ENCODE measurements around the gene DYNC2H1.
A peak's percentile ranks its signal among the peaks of the same experiment; 100 is the strongest.

DYNC2H1 gene

GRCh38 chr11:103448966-103449365 lies 339.7 kb downstream of the DYNC2H1 start:
- no peak for TF ChIP-seq CTCF (conservative IDR thresholded peaks at IDR 0.05; ENCODE audit: control insufficient read depth, insufficient read depth, low read depth, low read length)
- DNase-seq (ENCODE audit: low read depth) = no peak
- no peak overlapping the region for H3K4me3 ChIP-seq (ENCODE audit: control insufficient read depth, low read depth, low read length)

GRCh38 chr11:103450241-103450640 lies 341.0 kb downstream of the DYNC2H1 start:
- no peak overlapping the region for H3K4me3 ChIP-seq (ENCODE audit: control insufficient read depth, low read depth, low read length)
- TF ChIP-seq CTCF (conservative IDR thresholded peaks at IDR 0.05; ENCODE audit: control insufficient read depth, insufficient read depth, low read depth, low read length) = no peak
- peak; percentile 14 for DNase-seq (ENCODE audit: low read depth)

GRCh38 chr11:103453126-103453525 lies 343.9 kb downstream of the DYNC2H1 start:
- TF ChIP-seq CTCF (conservative IDR thresholded peaks at IDR 0.05; ENCODE audit: control insufficient read depth, insufficient read depth, low read depth, low read length) = no peak
- no peak for DNase-seq (ENCODE audit: low read depth)
- no peak overlapping the region for H3K4me3 ChIP-seq (ENCODE audit: control insufficient read depth, low read depth, low read length)

- H3K4me3 ChIP-seq (ENCODE audit: control insufficient read depth, low read depth, low read length) = no peak overlapping the region
- TF ChIP-seq CTCF (conservative IDR thresholded peaks at IDR 0.05; ENCODE audit: control insufficient read depth, insufficient read depth, low read depth, low read length) = no peak
- no peak for DNase-seq (ENCODE audit: low read depth)
These were observed 344.9 kb downstream of the DYNC2H1 start for GRCh38 chr11:103453915-103454709.

- peak; percentile 13 for TF ChIP-seq CTCF (conservative IDR thresholded peaks at IDR 0.05; ENCODE audit: control insufficient read depth, insufficient read depth, low read depth, low read length)
- H3K4me3 ChIP-seq (ENCODE audit: control insufficient read depth, low read depth, low read length) = no peak overlapping the region
- DNase-seq (ENCODE audit: low read depth) = no peak
These were observed 355.2 kb downstream of the DYNC2H1 start for GRCh38 chr11:103464420-103464819.

- DNase-seq (ENCODE audit: low read depth) = no peak
- no peak for TF ChIP-seq CTCF (conservative IDR thresholded peaks at IDR 0.05; ENCODE audit: control insufficient read depth, insufficient read depth, low read depth, low read length)
- H3K4me3 ChIP-seq (ENCODE audit: control insufficient read depth, low read depth, low read length) = no peak overlapping the region
These were observed 356.4 kb downstream of the DYNC2H1 start for GRCh38 chr11:103465555-103466140.
